Astrocyte (in vitro differentiated cells and primary cell): ENCODE data around the gene TTC9.

Experiments used
- CTCF ChIP-seq: IDR thresholded peaks from 2 replicates; pipeline ENCODE4 v1.5.1; 2011; ENCODE audit warnings: low read depth, mild to moderate bottlenecking, inconsistent platforms, low read length, moderate library complexity; ENCODE audit not compliant: insufficient read depth
- EZH2 ChIP-seq: IDR thresholded peaks from 2 replicates; pipeline ENCODE4 v1.6.1; 2012; ENCODE audit warnings: mild to moderate bottlenecking, low read length, inconsistent platforms; ENCODE audit not compliant: insufficient read depth

DNA sequence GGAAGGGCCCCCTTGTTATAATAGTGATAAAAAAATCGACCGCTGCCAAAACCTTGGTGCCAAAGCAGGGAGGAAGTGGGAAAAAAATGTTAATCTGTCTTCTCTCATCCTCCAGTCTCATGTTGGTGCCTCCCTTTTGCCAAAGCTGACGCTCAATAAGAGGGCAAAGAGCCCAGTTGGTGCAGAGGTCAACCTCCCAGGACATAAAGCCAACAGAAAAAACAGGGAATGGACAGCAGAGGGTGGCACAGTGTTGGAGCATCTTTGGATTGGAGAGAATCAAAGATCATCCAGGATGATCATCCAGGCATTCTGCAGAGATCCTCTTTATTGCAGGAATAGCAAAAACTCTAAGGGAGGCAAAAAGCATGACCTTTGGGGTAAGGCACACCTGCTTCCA is 9.8 kb upstream of the TTC9 start:
- no peak for TF ChIP-seq CTCF
- TF ChIP-seq EZH2, result no peak
